GM13977 (cell line): ENCODE results near the gene TIMM44.

Experiments
- DNase-seq: peaks from one replicate; pipeline ENCODE4 v3.0.0; 2012; ENCODE audit warnings: low spot score
- in situ Hi-C: fragments of 300-500 bp; cut with MboI; formaldehyde crosslinking; loops from one replicate; pipeline ENCODE4 v1.12.0; 2022; ENCODE audit warnings: low sequenced_read_pairs, low pct_unique_long_range_greater_than_20kb, mixed read lengths, inconsistent platforms; ENCODE audit not compliant: unreplicated experiment
- TF ChIP-seq, protein P1 (sequence below): IDR thresholded peaks from 2 replicates; pipeline ENCODE4 v1.5.1; 2012; ENCODE audit warnings: mild to moderate bottlenecking, control low read depth; ENCODE audit not compliant: insufficient read depth; ENCODE audit errors: extremely low read depth, missing control alignments

TIMM44 gene

GRCh38 chr19:7981661-7982060, 38.2 kb upstream of the TIMM44 start:
- in situ Hi-C loops: no loop called here
- TF ChIP-seq, protein P1, sequence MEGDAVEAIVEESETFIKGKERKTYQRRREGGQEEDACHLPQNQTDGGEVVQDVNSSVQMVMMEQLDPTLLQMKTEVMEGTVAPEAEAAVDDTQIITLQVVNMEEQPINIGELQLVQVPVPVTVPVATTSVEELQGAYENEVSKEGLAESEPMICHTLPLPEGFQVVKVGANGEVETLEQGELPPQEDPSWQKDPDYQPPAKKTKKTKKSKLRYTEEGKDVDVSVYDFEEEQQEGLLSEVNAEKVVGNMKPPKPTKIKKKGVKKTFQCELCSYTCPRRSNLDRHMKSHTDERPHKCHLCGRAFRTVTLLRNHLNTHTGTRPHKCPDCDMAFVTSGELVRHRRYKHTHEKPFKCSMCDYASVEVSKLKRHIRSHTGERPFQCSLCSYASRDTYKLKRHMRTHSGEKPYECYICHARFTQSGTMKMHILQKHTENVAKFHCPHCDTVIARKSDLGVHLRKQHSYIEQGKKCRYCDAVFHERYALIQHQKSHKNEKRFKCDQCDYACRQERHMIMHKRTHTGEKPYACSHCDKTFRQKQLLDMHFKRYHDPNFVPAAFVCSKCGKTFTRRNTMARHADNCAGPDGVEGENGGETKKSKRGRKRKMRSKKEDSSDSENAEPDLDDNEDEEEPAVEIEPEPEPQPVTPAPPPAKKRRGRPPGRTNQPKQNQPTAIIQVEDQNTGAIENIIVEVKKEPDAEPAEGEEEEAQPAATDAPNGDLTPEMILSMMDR: no peak
- DNase-seq: no peak

DNA sequence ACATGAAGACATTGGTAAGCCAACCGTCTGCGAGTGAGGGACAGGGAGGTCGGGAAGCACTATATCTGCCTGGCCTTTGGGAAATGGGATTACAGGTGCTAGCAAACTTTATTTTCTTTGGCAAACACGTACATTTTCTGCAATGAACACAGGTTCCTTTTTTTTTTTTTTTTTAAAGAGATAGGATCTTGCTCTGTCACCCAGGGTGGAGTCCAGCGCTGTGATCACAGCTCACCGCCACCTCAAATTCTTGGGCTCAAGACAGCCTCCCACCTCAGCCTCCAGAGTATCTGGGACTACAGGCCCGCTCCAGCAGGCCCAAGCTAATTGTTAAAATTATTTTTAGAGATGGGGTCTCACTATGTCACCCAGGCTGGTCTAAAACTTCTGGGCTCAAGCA, 37.7 kb upstream of the TIMM44 start:
- in situ Hi-C loops: no loop called here
- TF ChIP-seq, protein P1: no peak
- DNase-seq: no peak

- no peak for DNase-seq
- TF ChIP-seq, protein P1: no peak
- in situ Hi-C loops: no loop called here
Measured at GRCh38 chr19:7980635-7981121, 37.2 kb upstream of the TIMM44 start.

DNA sequence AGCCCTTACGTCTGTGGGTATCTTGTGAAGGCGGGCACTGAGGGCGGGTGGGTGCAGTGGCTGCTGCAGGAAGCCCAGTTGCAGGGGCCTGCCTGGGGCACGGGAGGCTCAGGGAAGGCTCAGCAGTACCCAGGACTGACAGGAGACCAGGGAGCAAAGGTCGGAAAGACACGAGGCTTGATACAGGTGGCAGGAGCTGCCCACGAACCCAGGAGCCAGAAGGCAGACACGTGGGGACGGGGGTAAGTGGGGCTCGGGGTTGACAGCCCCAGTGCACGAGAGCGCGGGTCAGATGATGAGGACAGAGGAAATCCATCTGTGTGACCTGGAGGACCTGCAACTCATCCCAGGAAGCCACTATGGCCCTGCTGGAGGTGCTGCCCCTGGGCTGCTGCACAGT, 36.7 kb upstream of the TIMM44 start:
- no peak for DNase-seq
- in situ Hi-C loops: no loop called here
- TF ChIP-seq, protein P1: no peak

GRCh38 chr19:7979559-7979958, 36.1 kb upstream of the TIMM44 start:
- TF ChIP-seq, protein P1: no peak
- DNase-seq: no peak
- in situ Hi-C loops: no loop called here

DNA sequence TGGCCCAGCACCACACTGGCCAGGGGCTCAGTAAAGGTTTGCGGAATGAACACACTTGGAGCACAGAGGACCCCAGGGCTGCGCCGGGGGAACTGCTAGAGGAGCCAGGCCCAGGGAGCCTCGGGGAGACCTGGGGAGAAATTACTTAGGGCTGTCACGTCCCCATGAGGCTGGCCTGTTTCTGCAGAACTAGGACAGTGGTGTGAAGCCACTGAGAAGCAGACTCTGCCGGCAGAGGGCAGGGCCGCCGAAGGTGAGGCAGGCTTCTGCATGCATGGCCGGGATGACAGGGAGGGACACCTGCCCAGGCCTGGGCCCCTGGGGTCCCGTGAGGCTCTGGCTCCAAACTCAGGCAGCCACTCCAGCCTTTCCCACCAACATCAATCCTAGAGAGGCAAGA, 35.5 kb upstream of the TIMM44 start:
- TF ChIP-seq, protein P1: no peak
- DNase-seq: no peak
- in situ Hi-C loops: no loop called here

DNA sequence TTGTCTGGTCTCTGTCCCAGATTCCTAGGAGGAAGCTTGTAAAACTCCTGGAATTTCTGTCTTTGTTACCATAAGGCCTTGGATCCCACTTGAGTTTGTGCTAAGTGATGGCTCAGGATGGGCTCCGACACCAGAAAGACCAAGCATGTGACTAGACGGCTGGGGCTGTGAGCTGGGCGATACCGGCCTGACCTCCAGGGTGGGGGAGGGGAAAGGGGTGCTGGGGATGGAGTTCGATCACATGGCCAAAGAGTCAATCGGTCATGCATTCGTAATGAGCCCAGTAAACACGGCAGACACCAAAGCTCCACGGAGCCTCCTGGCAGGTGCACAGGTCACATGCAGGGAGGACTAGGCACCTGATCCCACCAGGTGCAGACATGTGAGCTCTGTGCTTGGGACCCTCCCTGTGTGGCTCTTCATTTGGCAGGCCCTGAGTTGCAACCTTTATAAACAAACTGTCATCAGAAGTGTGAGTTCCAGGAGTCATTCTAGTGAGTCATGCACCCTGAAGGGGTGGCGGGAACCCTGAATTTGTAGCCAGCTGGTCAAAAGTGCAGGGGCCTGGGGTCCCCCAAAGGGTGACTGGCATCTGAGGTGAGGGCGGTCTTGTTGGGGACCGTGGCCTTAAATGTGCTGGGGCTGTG, 34.8 kb upstream of the TIMM44 start:
- DNase-seq: no peak
- TF ChIP-seq, protein P1: no peak
- in situ Hi-C loops: no loop called here
